ENCODE data around the gene MRPS34.

- TF ChIP-seq GATA2 (IDR thresholded peaks at IDR 0.05; ENCODE audit: low read depth, low read length): no peak
- no peak for TF ChIP-seq GATA3 (IDR thresholded peaks at IDR 0.05; ENCODE audit: low read depth, low read length)
These were observed at the start of gene MRPS34 for GRCh38 chr16:1772908-1773702.
